H1 (cell line): Measurements from ENCODE around the gene PLSCR1. TPM values are rescaled to one million over a fixed set of nuclear protein-coding genes. Genes with fewer than 3 reads are reported as not detected.

Source experiments
- CHD2 ChIP-seq: IDR thresholded peaks from 2 replicates; pipeline ENCODE4 v1.6.1; 2012; ENCODE audit warnings: low read length, improper control_type of control experiment
- CHD7 ChIP-seq: fragments of 300-600 bp; sonication (generic); IDR thresholded peaks from 2 replicates; pipeline ENCODE4 v1.7.1; 2012; ENCODE audit warnings: low read length, moderate library complexity, mild to moderate bottlenecking, inconsistent platforms; ENCODE audit not compliant: insufficient replicate concordance
- NANOG ChIP-seq: IDR thresholded peaks from 2 replicates; pipeline ENCODE4 v1.6.1; 2011; ENCODE audit warnings: low read length, low read depth, mild to moderate bottlenecking, inconsistent platforms; ENCODE audit not compliant: insufficient read depth, poor library complexity, severe bottlenecking
- RFX5 ChIP-seq: IDR thresholded peaks from 2 replicates; pipeline ENCODE4 v1.6.1; 2011; ENCODE audit warnings: low read depth, low read length, improper control_type of control experiment, borderline replicate concordance
- TCF12 ChIP-seq: IDR thresholded peaks from 2 replicates; pipeline ENCODE4 v1.6.1; 2011; ENCODE audit warnings: low read depth, mild to moderate bottlenecking, low read length
- polyA plus RNA-seq, 7 experiments: library from polyadenylated mRNA; depleted of rRNA in 3 of 7; stranded (reverse) in 5 of 7; unstranded in 2 of 7; fragments of >200 nt in 5 of 7; fragments of 200-250 nt in 2 of 7; gene quantifications; 1 replicate in 5 of 7; 2 replicates in 1 of 7; 4 replicates in 1 of 7; pipeline versions ENCODE4 v1.2.1 to v1.2.3, GENCODE V29; 2011 to 2013; ENCODE audit warnings: missing spikeins in 2 of 7, mixed read lengths in 2 of 7
- total RNA-seq: library from RNA; stranded (reverse); fragmentation: NEBNext Ultra II Directional; extraction: Animal tissue kit (Norgen Biotek cat#: 25700); gene quantifications from 2 replicates; pipeline ENCODE4 v1.2.1, GENCODE V29; 2021

PLSCR1 gene
- total and polyA plus RNA-seq, 2 of the 8 experiments (the other 6 are each of a cell fraction or from before 2014, with no cell fraction given): 32.2 to 48.5 TPM

DNA sequence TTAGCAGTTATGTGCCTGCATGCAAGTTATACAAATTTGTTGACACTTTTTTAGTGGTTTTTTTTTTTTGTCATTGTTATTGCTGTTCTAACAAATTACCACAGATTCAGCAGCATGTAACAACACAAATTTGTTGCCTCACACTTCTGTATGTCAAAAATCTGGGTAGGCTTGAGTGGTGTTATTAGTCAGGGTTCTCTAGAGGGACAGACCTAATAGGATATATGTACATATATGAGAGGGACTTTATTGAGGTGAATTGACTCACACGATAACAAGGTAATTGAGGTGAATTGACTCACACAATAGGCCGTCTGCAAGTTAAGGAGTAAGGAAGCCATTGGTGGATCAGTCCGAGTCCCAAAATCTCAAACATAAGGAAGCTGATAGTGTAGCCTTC is 15.0 kb upstream of the PLSCR1 start (continued):
- TF ChIP-seq CHD7 (no peak), TCF12 (no peak), CHD2 (no peak), NANOG (no peak), RFX5 (no peak)
